Upper lobe of left lung (tissue), 6 donors: Measurements from ENCODE around the gene HS3ST5. TPM values are rescaled to one million over a fixed set of nuclear protein-coding genes. Genes with fewer than 3 reads are reported as not detected.
"Not testable (repeated sequence)": the region's sequence is repeated elsewhere in the genome, so short reads cannot be mapped to it uniquely, and the experiment has no call there.

Experiments
- ATAC-seq, 2 donors: fragments of 200-7000 bp; cut with Tn5 transposase; one replicate each; pipeline ENCODE4 v1.9.1; 2022; ENCODE audit warnings: mild to moderate bottlenecking in 2 of 2, moderate library complexity in 2 of 2; ENCODE audit not compliant: low FRiP score in 2 of 2
- DNase-seq, 2 donors: peaks; one replicate each; pipeline ENCODE4 v3.0.0-alpha.2; 2019 to 2020
- H3K27ac ChIP-seq, 4 donors: fragments of 200-600 bp; sonication (generic); one replicate each; pipeline ENCODE4 v1.5.1; 2016 to 2019
- H3K27me3 ChIP-seq, 4 donors: fragments of 200-600 bp; sonication (generic); one replicate each; pipeline ENCODE4 v1.5.1; 2017 to 2019
- H3K36me3 ChIP-seq, 4 donors: fragments of 200-600 bp; sonication (generic); one replicate each; pipeline ENCODE4 v1.5.1; 2016 to 2019
- H3K4me1 ChIP-seq, 4 donors: fragments of 200-600 bp; sonication (generic); one replicate each; pipeline ENCODE4 v1.5.1; 2018 to 2019
- H3K4me3 ChIP-seq, 4 donors: fragments of 200-600 bp; sonication (generic); one replicate each; pipeline ENCODE4 v1.5.1; 2017 to 2019; ENCODE audit warnings: mild to moderate bottlenecking in 2 of 4, moderate library complexity in 1 of 4
- H3K9me3 ChIP-seq, 4 donors: fragments of 200-600 bp; sonication (generic); one replicate each; pipeline ENCODE4 v1.5.1; 2018 to 2019
- EP300 ChIP-seq, 4 donors: sonication (generic); formaldehyde crosslinking; IDR thresholded peaks; one replicate each; pipeline ENCODE4 v1.5.1; 2017; ENCODE audit warnings: antibody characterized with exemption in 4 of 4, control low read depth in 2 of 4
- POLR2A ChIP-seq, 4 donors: fragments of 450-650 bp; IDR thresholded peaks; one replicate each; pipeline ENCODE4 v1.5.1; 2016 to 2017; ENCODE audit warnings: antibody characterized with exemption in 4 of 4, mild to moderate bottlenecking in 2 of 4
- POLR2AphosphoS5 ChIP-seq, 2 donors: sonication (generic); formaldehyde crosslinking; IDR thresholded peaks; one replicate each; pipeline ENCODE4 v1.5.1; 2017; ENCODE audit warnings: antibody characterized with exemption in 2 of 2
- WGBS, 2 donors: methylation state at CpG; one replicate each; pipeline ENCODE4 v1.1.5; 2017 to 2018; 5-methylcytosine and 5-hydroxymethylcytosine counted together
- total RNA-seq, 6 donors: library from RNA; depleted of rRNA in 4 of 6; stranded (reverse); fragments of >200 nt in 4 of 6; gene quantifications; one replicate each; pipeline versions ENCODE4 v1.1.0 to v1.2.1, GENCODE V29; 2016 to 2021
- TF ChIP-seq, protein P1 (sequence below), 6 experiments: fragments of 450-650 bp in 4 of 6; fragments of 200-600 bp in 2 of 6; sonication (generic) in 2 of 6; IDR thresholded peaks; one replicate each; pipeline ENCODE4 v1.5.1; 2016 to 2019; ENCODE audit warnings: antibody characterized with exemption in 6 of 6
- donor health status: DM: no; HTN: no; CAD: no; lungs with moderate emphysema.
- donor health status: DM: no; HTN: yes; CAD: no; lungs with severe emphysema.

The HS3ST5 gene
- total RNA-seq, 6 donors from 2014 or later = 0.17 to 0.52 (median 0.30) TPM; not detected in 1

DNA sequence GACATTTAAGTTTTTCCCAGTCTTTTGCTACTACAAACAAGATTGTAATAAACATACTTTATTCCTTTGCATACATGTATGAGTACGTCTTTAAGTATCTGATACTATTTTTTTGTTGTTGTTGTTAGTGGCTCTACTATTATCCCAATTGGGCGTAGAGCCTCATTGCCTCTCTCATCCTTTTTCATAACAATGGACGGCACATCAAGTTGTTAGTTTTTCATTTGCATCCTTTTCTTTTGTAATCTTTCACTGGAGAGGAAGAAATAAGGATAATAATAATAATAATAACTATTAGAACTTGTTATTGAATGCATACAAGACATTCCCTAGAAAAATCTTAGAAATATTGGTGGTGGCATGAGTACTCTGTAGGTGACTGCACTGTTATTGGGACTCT, 23.1 kb downstream of the HS3ST5 start:
- 82 to 83% methylated on average over 3 of the region's 3 CpGs for WGBS, 2 donors
- Histone ChIP-seq H3K4me3 (no peak overlapping the region), H3K9me3 (no peaks in the 10 kb centered on the region), H3K36me3 (no peaks in the 10 kb centered on the region), H3K27me3 (no peaks in the 10 kb centered on the region), H3K4me1 (no peaks in the 10 kb centered on the region), H3K27ac (no peak overlapping the region)
- TF ChIP-seq POLR2A (IDR thresholded peaks at IDR 0.05) (no peak), EP300 (IDR thresholded peaks at IDR 0.05) (no peak), POLR2AphosphoS5 (IDR thresholded peaks at IDR 0.05) (no peak)
- TF ChIP-seq, protein P1, sequence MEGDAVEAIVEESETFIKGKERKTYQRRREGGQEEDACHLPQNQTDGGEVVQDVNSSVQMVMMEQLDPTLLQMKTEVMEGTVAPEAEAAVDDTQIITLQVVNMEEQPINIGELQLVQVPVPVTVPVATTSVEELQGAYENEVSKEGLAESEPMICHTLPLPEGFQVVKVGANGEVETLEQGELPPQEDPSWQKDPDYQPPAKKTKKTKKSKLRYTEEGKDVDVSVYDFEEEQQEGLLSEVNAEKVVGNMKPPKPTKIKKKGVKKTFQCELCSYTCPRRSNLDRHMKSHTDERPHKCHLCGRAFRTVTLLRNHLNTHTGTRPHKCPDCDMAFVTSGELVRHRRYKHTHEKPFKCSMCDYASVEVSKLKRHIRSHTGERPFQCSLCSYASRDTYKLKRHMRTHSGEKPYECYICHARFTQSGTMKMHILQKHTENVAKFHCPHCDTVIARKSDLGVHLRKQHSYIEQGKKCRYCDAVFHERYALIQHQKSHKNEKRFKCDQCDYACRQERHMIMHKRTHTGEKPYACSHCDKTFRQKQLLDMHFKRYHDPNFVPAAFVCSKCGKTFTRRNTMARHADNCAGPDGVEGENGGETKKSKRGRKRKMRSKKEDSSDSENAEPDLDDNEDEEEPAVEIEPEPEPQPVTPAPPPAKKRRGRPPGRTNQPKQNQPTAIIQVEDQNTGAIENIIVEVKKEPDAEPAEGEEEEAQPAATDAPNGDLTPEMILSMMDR (IDR thresholded peaks at IDR 0.05) = no peak
- ATAC-seq = no peak
- no peak for DNase-seq

DNA sequence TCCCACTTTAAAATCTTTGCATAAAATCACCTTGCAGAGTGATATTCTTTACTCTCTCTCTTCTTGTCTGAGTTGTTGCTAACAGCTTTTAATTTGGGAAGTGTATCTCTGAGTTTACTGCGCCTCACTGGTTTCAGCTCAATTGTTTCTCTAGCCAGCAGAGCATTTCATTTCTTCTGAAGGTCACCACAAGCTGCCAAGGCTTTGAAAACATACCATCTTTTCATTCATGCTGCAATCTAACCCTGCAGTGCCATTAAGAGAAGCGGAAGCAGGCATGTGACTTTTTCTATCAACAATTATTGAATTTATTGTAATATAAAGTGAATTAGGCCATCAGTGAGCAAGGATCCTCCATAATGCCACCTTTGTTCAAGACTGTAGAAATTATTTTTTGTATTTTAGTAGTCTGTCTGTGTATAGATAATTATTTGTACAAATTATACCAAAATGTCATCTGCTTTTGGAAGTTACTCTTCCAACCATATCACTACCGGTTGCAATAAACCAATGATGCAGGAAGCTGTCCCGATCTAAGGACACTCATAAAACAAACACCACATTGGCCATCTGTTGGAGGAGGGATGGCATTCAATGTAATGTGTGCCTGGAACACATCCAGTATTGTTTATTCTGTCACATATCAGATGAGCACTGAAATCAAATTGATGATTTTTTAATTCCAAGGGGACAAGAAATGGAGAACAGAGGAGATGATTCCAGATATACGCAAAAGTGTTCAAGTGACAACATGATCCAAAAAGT, 26.8 kb downstream of the HS3ST5 start:
- no peaks in the 10 kb centered on the region for H3K9me3 ChIP-seq
- H3K27ac ChIP-seq = no peak overlapping the region
- no peaks in the 10 kb centered on the region for H3K4me1 ChIP-seq
- TF ChIP-seq EP300 (IDR thresholded peaks at IDR 0.05) = no peak
- TF ChIP-seq POLR2AphosphoS5 (IDR thresholded peaks at IDR 0.05) = no peak
- no peak for TF ChIP-seq POLR2A (IDR thresholded peaks at IDR 0.05)
- TF ChIP-seq, protein P1 (IDR thresholded peaks at IDR 0.05) = no peak
- no peak for ATAC-seq
- no peak for DNase-seq
- no peak overlapping the region for H3K4me3 ChIP-seq
- H3K36me3 ChIP-seq = no peaks in the 10 kb centered on the region
- no peaks in the 10 kb centered on the region for H3K27me3 ChIP-seq
- 66 to 79% methylated on average over 5 of the region's 5 CpGs for WGBS, 2 donors

DNA sequence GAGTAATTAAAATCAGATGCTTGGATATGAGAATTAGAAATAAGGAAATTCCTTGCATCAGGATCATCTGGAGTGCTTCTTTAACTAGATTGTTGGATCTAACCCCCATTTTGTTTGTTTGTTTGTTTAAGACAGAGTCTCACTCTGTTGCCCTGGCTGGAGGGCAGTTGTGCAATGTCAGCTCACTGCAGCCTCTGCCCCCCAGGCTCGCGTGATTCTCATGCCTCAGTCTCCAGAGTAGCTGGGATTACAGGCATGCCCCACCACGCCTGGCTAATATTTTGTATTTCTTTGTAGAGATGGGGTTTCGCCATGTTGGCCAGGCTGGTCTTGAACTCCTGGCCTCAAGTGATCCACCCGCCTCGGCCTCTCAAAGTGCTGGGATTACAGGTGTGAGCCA, 29.0 kb downstream of the HS3ST5 start:
- 91 to 95% methylated on average over 6 of the region's 6 CpGs for WGBS, 2 donors
- not testable (repeated sequence) for DNase-seq, H3K27ac ChIP-seq, H3K36me3 ChIP-seq, H3K27me3 ChIP-seq, H3K9me3 ChIP-seq, H3K4me1 ChIP-seq, ATAC-seq, H3K4me3 ChIP-seq

DNA sequence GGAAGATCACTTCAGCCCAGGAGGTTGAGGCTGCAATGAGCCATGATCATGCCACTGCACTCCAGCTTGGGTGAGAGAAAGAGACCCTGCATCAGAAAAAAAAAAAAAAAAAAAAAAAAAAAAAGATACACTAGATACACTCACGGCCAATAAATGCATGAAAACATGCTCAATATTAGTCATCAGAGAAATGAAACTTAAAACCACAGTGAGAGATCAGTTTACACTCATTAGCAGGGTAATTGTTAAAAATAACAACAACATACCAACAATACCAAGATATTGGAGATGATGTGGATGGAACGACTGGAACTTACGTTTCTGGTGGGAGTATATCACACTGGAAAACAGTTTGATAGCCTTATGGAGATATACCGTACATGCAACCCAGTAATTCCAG, 29.9 kb downstream of the HS3ST5 start:
- Histone ChIP-seq H3K36me3 (no peaks in the 10 kb centered on the region), H3K27me3 (no peaks in the 10 kb centered on the region), H3K27ac (no peak overlapping the region), H3K4me1 (no peaks in the 10 kb centered on the region), H3K4me3 (no peak overlapping the region), H3K9me3 (no peaks in the 10 kb centered on the region)
- 79 to 86% methylated on average over 4 of the region's 4 CpGs for WGBS, 2 donors
- DNase-seq = no peak
- no peak for TF ChIP-seq POLR2A (IDR thresholded peaks at IDR 0.05)
- no peak for ATAC-seq

DNA sequence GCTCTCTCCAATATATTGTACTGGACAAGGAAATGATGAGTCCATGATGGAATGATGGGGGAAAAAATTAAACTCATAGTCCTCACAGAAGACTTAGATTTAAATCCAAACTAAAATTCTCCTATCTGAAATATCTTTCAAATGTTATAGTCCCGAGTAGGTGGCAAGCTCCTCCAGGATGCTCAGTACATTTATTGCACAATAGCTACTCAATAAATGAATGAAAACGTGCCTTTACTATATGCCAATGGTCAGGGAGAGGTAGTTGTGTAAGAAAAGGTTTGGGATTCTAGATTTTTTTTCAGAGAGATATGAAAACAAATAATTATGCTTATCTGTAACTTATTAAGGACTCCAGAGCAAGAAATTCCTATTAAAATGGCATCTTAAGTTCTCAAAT, 32.8 kb downstream of the HS3ST5 start:
- Histone ChIP-seq H3K9me3 (no peaks in the 10 kb centered on the region), H3K4me1 (no peaks in the 10 kb centered on the region), H3K27ac (no peak overlapping the region), H3K36me3 (no peaks in the 10 kb centered on the region), H3K27me3 (no peaks in the 10 kb centered on the region), H3K4me3 (no peak overlapping the region)
- DNase-seq = no peak
- WGBS, 2 donors = 58 to 61% methylated on average over 2 of the region's 2 CpGs
- ATAC-seq = no peak
- TF ChIP-seq, protein P1 (IDR thresholded peaks at IDR 0.05) = no peak
- TF ChIP-seq EP300 (IDR thresholded peaks at IDR 0.05) (no peak), POLR2A (IDR thresholded peaks at IDR 0.05) (no peak), POLR2AphosphoS5 (IDR thresholded peaks at IDR 0.05) (no peak)

DNA sequence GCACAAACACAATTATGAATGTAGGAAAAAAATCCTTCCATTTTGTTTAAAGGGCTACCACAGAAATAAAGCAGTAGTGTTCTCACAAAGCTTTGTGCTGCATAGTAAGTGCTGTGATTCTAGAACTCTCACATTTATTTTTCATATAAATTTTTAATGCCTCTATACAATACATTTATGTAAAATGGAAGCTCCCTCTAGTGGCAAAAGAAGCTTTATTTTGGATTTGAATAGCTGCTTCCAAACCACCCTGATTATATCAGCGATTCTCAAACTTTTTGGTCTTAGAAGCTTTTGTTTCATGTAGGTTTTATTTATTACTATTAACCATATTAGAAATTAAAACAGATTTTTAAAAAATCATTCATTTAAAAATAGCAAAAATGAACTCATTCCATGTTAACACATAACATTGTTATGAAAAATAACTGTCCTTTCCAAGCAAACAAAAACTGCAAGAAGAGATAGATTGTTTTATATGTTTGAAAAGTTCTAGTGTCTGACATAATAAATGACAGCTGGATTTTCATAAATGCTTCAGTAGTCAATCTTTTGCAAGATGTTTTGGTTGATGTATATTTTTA, 38.4 kb downstream of the HS3ST5 start:
- Histone ChIP-seq H3K27ac (no peak overlapping the region), H3K9me3 (no peaks in the 10 kb centered on the region), H3K4me1 (no peaks in the 10 kb centered on the region), H3K4me3 (no peak overlapping the region), H3K36me3 (no peaks in the 10 kb centered on the region), H3K27me3 (no peaks in the 10 kb centered on the region)
- TF ChIP-seq, protein P1 (IDR thresholded peaks at IDR 0.05) = peak in 2 of 6 experiments; percentile 11 to 13
- TF ChIP-seq POLR2AphosphoS5 (IDR thresholded peaks at IDR 0.05) = no peak
- ATAC-seq = no peak
- no peak for DNase-seq
- WGBS, 2 donors = 67 to 77% methylated on average over 1 of the region's 1 CpG
